ENCODE results near the gene SLFNL1. TPM values are rescaled to one million over a fixed set of nuclear protein-coding genes. Genes with fewer than 3 reads are reported as not detected.

The SLFNL1 gene
- total RNA-seq, 1 experiment from 2014 or later, result 0.11 TPM

- Histone ChIP-seq H3K79me2 (ENCODE audit: insufficient read depth, low read length) (peaks cover 2% of the 10 kb centered on the region; the same call in 1 of the 2 replicates), H3K18ac (ENCODE audit: insufficient read length, low read depth, low read length) (no peak overlapping the region), H2BK20ac (ENCODE audit: low read depth, low read length, poor library complexity, severe bottlenecking) (no peak overlapping the region), H2BK12ac (ENCODE audit: insufficient read length, low read depth, low read length) (no peak overlapping the region), H3K23ac (ENCODE audit: insufficient read length, low read depth, low read length) (no peak overlapping the region), H4K8ac (replicated peaks; ENCODE audit: insufficient read length, low read depth, low read length) (no peak overlapping the region), H4K91ac (ENCODE audit: insufficient read length, low read depth, low read length) (no peak overlapping the region), H4K20me1 (ENCODE audit: control insufficient read depth, insufficient read depth, insufficient read length) (no peaks in the 10 kb centered on the region), H3K79me1 (ENCODE audit: insufficient read depth, low read depth, low read length, poor library complexity, severe bottlenecking) (no peaks in the 10 kb centered on the region), H3K4ac (ENCODE audit: low read depth, low read length) (no peak overlapping the region), H3K14ac (ENCODE audit: insufficient read depth, low read length) (no peak overlapping the region), H2BK5ac (ENCODE audit: insufficient read length, low read length) (no peak overlapping the region), H2BK15ac (ENCODE audit: low read depth, low read length) (no peak overlapping the region), H3K9me3 (ENCODE audit: control insufficient read depth, low read depth, low read length) (no peaks in the 10 kb centered on the region), H4K5ac (ENCODE audit: insufficient read length, low read depth, low read length) (no peak overlapping the region), H3K23me2 (ENCODE audit: insufficient read length, low read depth, low read length, poor library complexity, severe bottlenecking) (no peaks in the 10 kb centered on the region), H3K9ac (ENCODE audit: extremely low read depth, insufficient read length, low read length) (no peak overlapping the region), H3K27ac (ENCODE audit: insufficient read length, low read depth, low read length) (no peak overlapping the region), H3K4me1 (ENCODE audit: insufficient read depth, low read length) (no peaks in the 10 kb centered on the region), H2BK120ac (ENCODE audit: low read depth, low read length, poor library complexity, severe bottlenecking) (no peak overlapping the region), H3K56ac (ENCODE audit: insufficient read length, low read depth, low read length) (no peak overlapping the region), H3K27me3 (ENCODE audit: insufficient read depth, low read length) (no peaks in the 10 kb centered on the region), H2AFZ (ENCODE audit: low read length) (no peak overlapping the region), H3K4me2 (ENCODE audit: insufficient read depth, insufficient read length, low read length) (no peak overlapping the region), H2AK5ac (ENCODE audit: insufficient read length, low read length) (no peak overlapping the region), H3T11ph (ENCODE audit: low read length) (no peak overlapping the region)
- H3K27ac Mint-ChIP-seq, result no peak overlapping the region
- H3K36me3 Mint-ChIP-seq (ENCODE audit: insufficient read depth in 1 of 3, low read depth in 3 of 3), result no peaks in the 10 kb centered on the region; a peak in 1 of 7 replicates
- no peaks in the 10 kb centered on the region for H3K9me3 Mint-ChIP-seq
- no peak for DNase-seq
- no peak overlapping the region for H3K4me3 Mint-ChIP-seq
- no CpG with 5 or more reads among the region's 1 CpG for WGBS (ENCODE audit: extremely low coverage, insufficient read length, low lambda C conversion rate)
- H3K27me3 Mint-ChIP-seq (ENCODE audit: low read depth), result no peaks in the 10 kb centered on the region
- H3K4me1 Mint-ChIP-seq, result peaks cover 0 to 4% of the 10 kb centered on the region in 2 experiments; a peak in 1 of 4 replicates
- no peak for TF ChIP-seq CTCF (conservative IDR thresholded peaks at IDR 0.05)
Observed at GRCh38 chr1:40971966-40972365, 49.6 kb downstream of the SLFNL1 start.

All from H9 (cell line).